Measurements from ENCODE around the gene FAM200A. TPM values are rescaled to one million over a fixed set of nuclear protein-coding genes. Genes with fewer than 3 reads are reported as not detected.

FAM200A gene
- total and polyA plus RNA-seq, 2 of the 8 experiments (the other 6 are each of a cell fraction or from before 2014, with no cell fraction given), result 4.3 to 7.5 TPM

DNA sequence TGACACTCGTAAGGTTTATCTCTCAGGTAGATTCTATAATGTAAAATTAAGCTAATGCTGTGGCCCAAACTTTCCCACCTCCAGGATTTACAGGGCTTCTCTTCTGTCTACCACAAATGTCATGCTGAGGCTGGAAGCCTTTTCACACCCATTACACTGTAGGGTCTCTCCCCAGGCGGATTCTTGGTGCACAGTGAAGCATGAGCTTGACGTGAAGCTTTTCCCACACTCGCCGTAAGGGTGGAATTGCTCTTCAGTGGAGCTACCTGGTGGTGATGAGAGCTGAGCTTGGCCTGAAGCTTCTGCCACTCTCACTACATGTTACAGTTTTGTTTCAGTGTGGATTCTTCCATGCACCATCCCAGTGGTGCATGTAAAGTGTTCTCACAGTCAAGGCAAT lies 11.4 kb downstream of the FAM200A start:
- ChIA-PET POLR2A (ENCODE audit: partially characterized antibody) (no interaction called here), CTCF (ENCODE audit: partially characterized antibody) (interaction anchor here (1.2 to 1.6 kb wide), 3 partner anchors 11 to 22 kb away, joined by 3 to 11 read pairs (median 3); no protein-coding TSS in a partner anchor)
- WGBS, 2 experiments (ENCODE audit: extremely low coverage in 1 of 2, insufficient coverage in 1 of 2, insufficient read length in 1 of 2, insufficient replicate concordance in 2 of 2, low coverage in 1 of 2, low lambda C conversion rate in 2 of 2, missing lambda C conversion rate in 1 of 2), result 91% methylated on average over 5 of the region's 5 CpGs; no CpG with 5 or more reads in 1 of the 2 experiments

More for the DNA sequence above, 11.4 kb downstream of the FAM200A start:
- no peaks in the 10 kb centered on the region for H3K79me2 ChIP-seq (ENCODE audit: control insufficient read depth in 1 of 2, insufficient read depth in 2 of 2, low read length in 2 of 2)
- H3K4me1 ChIP-seq (replicated peaks in 1 of 4; ENCODE audit: control insufficient read depth in 3 of 4, insufficient read depth in 4 of 4, low read length in 3 of 4), result no peaks in the 10 kb centered on the region
- FAIRE-seq (no peak), DNase-seq (ENCODE audit: low read depth in 1 of 2, low spot score in 2 of 2) (no peak)
- H3K79me1 ChIP-seq (ENCODE audit: low read depth, low read length), result no peaks in the 10 kb centered on the region
- no peaks in the 10 kb centered on the region for H3K23me2 ChIP-seq (ENCODE audit: low read depth, low read length)
- H3K27ac ChIP-seq (ENCODE audit: low read depth, low read length), result no peak overlapping the region
- no peaks in the 10 kb centered on the region for H3K36me3 ChIP-seq (ENCODE audit: control insufficient read depth in 2 of 4, insufficient read depth in 4 of 4, low read length in 3 of 4)
- no peak overlapping the region for H2BK12ac ChIP-seq (ENCODE audit: low read depth, low read length)
- no peak overlapping the region for H3K4me2 ChIP-seq (ENCODE audit: insufficient read depth in 1 of 2, low read depth in 2 of 2, low read length in 2 of 2)
- no peak overlapping the region for H3K18ac ChIP-seq (ENCODE audit: extremely low read depth, low read length)
- H2BK5ac ChIP-seq (ENCODE audit: low read depth, low read length), result no peak overlapping the region
- no peak overlapping the region for H4K91ac ChIP-seq (replicated peaks; ENCODE audit: insufficient read length, low read length)
- H3K9me3 ChIP-seq (ENCODE audit: insufficient read depth in 2 of 2, low read depth in 1 of 2, low read length in 1 of 2), result peaks cover 27 to 32% of the 10 kb centered on the region in 2 experiments
- no peak overlapping the region for H3K56ac ChIP-seq (replicated peaks; ENCODE audit: insufficient read length, low read depth, low read length)
- no peak overlapping the region for H2AK5ac ChIP-seq (ENCODE audit: low read depth, low read length)
- H3K9ac ChIP-seq (replicated peaks in 1 of 4; ENCODE audit: extremely low read depth in 1 of 4, low read depth in 3 of 4, low read length in 3 of 4), result no peak overlapping the region
- H2BK20ac ChIP-seq (ENCODE audit: low read length), result no peak overlapping the region
- H2AFZ ChIP-seq (ENCODE audit: low read length), result no peak overlapping the region
- H4K5ac ChIP-seq (ENCODE audit: insufficient read length, low read depth, low read length), result no peak overlapping the region
- no peak overlapping the region for H2BK120ac ChIP-seq (replicated peaks; ENCODE audit: low read depth, low read length)
- no peak overlapping the region for H4K8ac ChIP-seq (ENCODE audit: extremely low read depth, insufficient read depth, low read length)
- H4K20me1 ChIP-seq (replicated peaks in 1 of 2; ENCODE audit: control insufficient read depth in 1 of 2, insufficient read depth in 2 of 2, low read length in 2 of 2), result no peaks in the 10 kb centered on the region
- H3K23ac ChIP-seq (ENCODE audit: insufficient read length), result no peak overlapping the region
- H3K4ac ChIP-seq (replicated peaks; ENCODE audit: insufficient read length, low read depth, low read length), result no peak overlapping the region
- H3K4me3 ChIP-seq (ENCODE audit: extremely low read depth in 1 of 4, insufficient read depth in 2 of 4, low read depth in 3 of 4, low read length in 4 of 4), result no peak overlapping the region
- H2BK15ac ChIP-seq (ENCODE audit: low read length), result no peak overlapping the region
- no peaks in the 10 kb centered on the region for H3K27me3 ChIP-seq (replicated peaks in 1 of 4; ENCODE audit: control insufficient read depth in 3 of 4, extremely low read depth in 1 of 4, insufficient read depth in 3 of 4, low read length in 3 of 4)
- H3K14ac ChIP-seq (ENCODE audit: insufficient read length), result no peak overlapping the region
- TF ChIP-seq TAF1 (IDR thresholded peaks at IDR 0.05; ENCODE audit: low read depth, low read length), result no peak
- no peak for TF ChIP-seq EZH2 (IDR thresholded peaks at IDR 0.05; ENCODE audit: low read depth, low read length, severe bottlenecking)
- no peak for TF ChIP-seq RFX5 (IDR thresholded peaks at IDR 0.05; ENCODE audit: borderline replicate concordance, low read depth, low read length)

All from H1 (cell line).